H1 (cell line): ENCODE data around the gene CD72. TPM values are rescaled to one million over a fixed set of nuclear protein-coding genes. Genes with fewer than 3 reads are reported as not detected.

Experiments used
- HDAC2 ChIP-seq, 2 experiments: fragments of 300-600 bp in 1 of 2; sonication (generic) in 1 of 2; IDR thresholded peaks; 2 replicates each; pipeline ENCODE4 v1.6.1; 2011 to 2012; ENCODE audit warnings: low read depth in 2 of 2, low read length in 2 of 2, mild to moderate bottlenecking in 2 of 2, moderate library complexity in 2 of 2, borderline replicate concordance in 1 of 2, inconsistent platforms in 1 of 2
- SIN3A ChIP-seq, 2 experiments: IDR thresholded peaks in 1 of 2; conservative IDR thresholded peaks in 1 of 2; 2 replicates each; pipeline ENCODE4 v1.6.1; 2011 to 2012; ENCODE audit warnings: low read length in 2 of 2, improper control_type of control experiment in 1 of 2, low read depth in 1 of 2, mild to moderate bottlenecking in 1 of 2
- YY1 ChIP-seq: IDR thresholded peaks from 2 replicates; pipeline ENCODE4 v1.6.1; 2011; ENCODE audit warnings: low read depth, mild to moderate bottlenecking, low read length
- polyA plus RNA-seq, 7 experiments: library from polyadenylated mRNA; depleted of rRNA in 3 of 7; stranded (reverse) in 5 of 7; unstranded in 2 of 7; fragments of >200 nt in 5 of 7; fragments of 200-250 nt in 2 of 7; gene quantifications; 1 replicate in 5 of 7; 2 replicates in 1 of 7; 4 replicates in 1 of 7; pipeline versions ENCODE4 v1.2.1 to v1.2.3, GENCODE V29; 2011 to 2013; ENCODE audit warnings: missing spikeins in 2 of 7, mixed read lengths in 2 of 7
- total RNA-seq: library from RNA; stranded (reverse); fragmentation: NEBNext Ultra II Directional; extraction: Animal tissue kit (Norgen Biotek cat#: 25700); gene quantifications from 2 replicates; pipeline ENCODE4 v1.2.1, GENCODE V29; 2021
- TF ChIP-seq, protein P1 (sequence below): fragments of 300-600 bp; sonication (generic); IDR thresholded peaks from 2 replicates; pipeline ENCODE4 v1.7.1; 2012; ENCODE audit warnings: low read length, moderate library complexity, mild to moderate bottlenecking, inconsistent platforms; ENCODE audit not compliant: insufficient replicate concordance

CD72 gene
- total and polyA plus RNA-seq, 2 of the 8 experiments (the other 6 are each of a cell fraction or from before 2014, with no cell fraction given), result 4.0 to 4.5 TPM

- TF ChIP-seq, protein P1, sequence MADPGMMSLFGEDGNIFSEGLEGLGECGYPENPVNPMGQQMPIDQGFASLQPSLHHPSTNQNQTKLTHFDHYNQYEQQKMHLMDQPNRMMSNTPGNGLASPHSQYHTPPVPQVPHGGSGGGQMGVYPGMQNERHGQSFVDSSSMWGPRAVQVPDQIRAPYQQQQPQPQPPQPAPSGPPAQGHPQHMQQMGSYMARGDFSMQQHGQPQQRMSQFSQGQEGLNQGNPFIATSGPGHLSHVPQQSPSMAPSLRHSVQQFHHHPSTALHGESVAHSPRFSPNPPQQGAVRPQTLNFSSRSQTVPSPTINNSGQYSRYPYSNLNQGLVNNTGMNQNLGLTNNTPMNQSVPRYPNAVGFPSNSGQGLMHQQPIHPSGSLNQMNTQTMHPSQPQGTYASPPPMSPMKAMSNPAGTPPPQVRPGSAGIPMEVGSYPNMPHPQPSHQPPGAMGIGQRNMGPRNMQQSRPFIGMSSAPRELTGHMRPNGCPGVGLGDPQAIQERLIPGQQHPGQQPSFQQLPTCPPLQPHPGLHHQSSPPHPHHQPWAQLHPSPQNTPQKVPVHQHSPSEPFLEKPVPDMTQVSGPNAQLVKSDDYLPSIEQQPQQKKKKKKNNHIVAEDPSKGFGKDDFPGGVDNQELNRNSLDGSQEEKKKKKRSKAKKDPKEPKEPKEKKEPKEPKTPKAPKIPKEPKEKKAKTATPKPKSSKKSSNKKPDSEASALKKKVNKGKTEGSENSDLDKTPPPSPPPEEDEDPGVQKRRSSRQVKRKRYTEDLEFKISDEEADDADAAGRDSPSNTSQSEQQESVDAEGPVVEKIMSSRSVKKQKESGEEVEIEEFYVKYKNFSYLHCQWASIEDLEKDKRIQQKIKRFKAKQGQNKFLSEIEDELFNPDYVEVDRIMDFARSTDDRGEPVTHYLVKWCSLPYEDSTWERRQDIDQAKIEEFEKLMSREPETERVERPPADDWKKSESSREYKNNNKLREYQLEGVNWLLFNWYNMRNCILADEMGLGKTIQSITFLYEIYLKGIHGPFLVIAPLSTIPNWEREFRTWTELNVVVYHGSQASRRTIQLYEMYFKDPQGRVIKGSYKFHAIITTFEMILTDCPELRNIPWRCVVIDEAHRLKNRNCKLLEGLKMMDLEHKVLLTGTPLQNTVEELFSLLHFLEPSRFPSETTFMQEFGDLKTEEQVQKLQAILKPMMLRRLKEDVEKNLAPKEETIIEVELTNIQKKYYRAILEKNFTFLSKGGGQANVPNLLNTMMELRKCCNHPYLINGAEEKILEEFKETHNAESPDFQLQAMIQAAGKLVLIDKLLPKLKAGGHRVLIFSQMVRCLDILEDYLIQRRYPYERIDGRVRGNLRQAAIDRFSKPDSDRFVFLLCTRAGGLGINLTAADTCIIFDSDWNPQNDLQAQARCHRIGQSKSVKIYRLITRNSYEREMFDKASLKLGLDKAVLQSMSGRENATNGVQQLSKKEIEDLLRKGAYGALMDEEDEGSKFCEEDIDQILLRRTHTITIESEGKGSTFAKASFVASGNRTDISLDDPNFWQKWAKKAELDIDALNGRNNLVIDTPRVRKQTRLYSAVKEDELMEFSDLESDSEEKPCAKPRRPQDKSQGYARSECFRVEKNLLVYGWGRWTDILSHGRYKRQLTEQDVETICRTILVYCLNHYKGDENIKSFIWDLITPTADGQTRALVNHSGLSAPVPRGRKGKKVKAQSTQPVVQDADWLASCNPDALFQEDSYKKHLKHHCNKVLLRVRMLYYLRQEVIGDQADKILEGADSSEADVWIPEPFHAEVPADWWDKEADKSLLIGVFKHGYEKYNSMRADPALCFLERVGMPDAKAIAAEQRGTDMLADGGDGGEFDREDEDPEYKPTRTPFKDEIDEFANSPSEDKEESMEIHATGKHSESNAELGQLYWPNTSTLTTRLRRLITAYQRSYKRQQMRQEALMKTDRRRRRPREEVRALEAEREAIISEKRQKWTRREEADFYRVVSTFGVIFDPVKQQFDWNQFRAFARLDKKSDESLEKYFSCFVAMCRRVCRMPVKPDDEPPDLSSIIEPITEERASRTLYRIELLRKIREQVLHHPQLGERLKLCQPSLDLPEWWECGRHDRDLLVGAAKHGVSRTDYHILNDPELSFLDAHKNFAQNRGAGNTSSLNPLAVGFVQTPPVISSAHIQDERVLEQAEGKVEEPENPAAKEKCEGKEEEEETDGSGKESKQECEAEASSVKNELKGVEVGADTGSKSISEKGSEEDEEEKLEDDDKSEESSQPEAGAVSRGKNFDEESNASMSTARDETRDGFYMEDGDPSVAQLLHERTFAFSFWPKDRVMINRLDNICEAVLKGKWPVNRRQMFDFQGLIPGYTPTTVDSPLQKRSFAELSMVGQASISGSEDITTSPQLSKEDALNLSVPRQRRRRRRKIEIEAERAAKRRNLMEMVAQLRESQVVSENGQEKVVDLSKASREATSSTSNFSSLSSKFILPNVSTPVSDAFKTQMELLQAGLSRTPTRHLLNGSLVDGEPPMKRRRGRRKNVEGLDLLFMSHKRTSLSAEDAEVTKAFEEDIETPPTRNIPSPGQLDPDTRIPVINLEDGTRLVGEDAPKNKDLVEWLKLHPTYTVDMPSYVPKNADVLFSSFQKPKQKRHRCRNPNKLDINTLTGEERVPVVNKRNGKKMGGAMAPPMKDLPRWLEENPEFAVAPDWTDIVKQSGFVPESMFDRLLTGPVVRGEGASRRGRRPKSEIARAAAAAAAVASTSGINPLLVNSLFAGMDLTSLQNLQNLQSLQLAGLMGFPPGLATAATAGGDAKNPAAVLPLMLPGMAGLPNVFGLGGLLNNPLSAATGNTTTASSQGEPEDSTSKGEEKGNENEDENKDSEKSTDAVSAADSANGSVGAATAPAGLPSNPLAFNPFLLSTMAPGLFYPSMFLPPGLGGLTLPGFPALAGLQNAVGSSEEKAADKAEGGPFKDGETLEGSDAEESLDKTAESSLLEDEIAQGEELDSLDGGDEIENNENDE, result no peak
- TF ChIP-seq HDAC2 (IDR thresholded peaks at IDR 0.05; ENCODE audit: borderline replicate concordance in 1 of 2, low read depth in 2 of 2, low read length in 2 of 2) (0 out of 4 replicates have a peak, but pooled peaks of 1 of the 2 experiments have one; percentile 27), SIN3A (conservative IDR thresholded peaks at IDR 0.05 in 1 of 2, IDR thresholded peaks at IDR 0.05 in 1 of 2; ENCODE audit: low read depth in 1 of 2, low read length in 2 of 2) (peak; percentile 2 to 51; a peak in 2 of 4 replicates), YY1 (no peak)
These were observed 12.7 kb downstream of the CD72 start (continued) for GRCh38 chr9:35605351-35606137.
